Astrocyte (in vitro differentiated cells and primary cell): ENCODE data around the gene TMEM238. TPM values are rescaled to one million over a fixed set of nuclear protein-coding genes. Genes with fewer than 3 reads are reported as not detected.

Experiments used
- DNase-seq: peaks from one replicate; pipeline ENCODE4 v3.0.0-alpha.2; 2010; ENCODE audit warnings: low read depth
- FAIRE-seq: peaks from 2 replicates; lab custom pipeline; 2011; peaks lifted over from hg19 to GRCh38; lab: Jason Lieb, UNC
- H2AFZ ChIP-seq: 2 replicates; pipeline ENCODE4 v1.6.0; 2012; ENCODE audit warnings: low read depth, low read length, inconsistent platforms
- H3K27ac ChIP-seq: 2 replicates; pipeline ENCODE4 v1.5.1; 2011; ENCODE audit warnings: low read depth, low read length, inconsistent platforms
- H3K27me3 ChIP-seq: 2 replicates; pipeline ENCODE4 v1.6.0; 2011; ENCODE audit warnings: low read length, inconsistent platforms; ENCODE audit not compliant: insufficient read depth
- H3K36me3 ChIP-seq: 2 replicates; pipeline ENCODE4 v1.5.1; 2011; ENCODE audit warnings: low read length, inconsistent platforms; ENCODE audit not compliant: insufficient read depth
- H3K4me1 ChIP-seq: 2 replicates; pipeline ENCODE4 v1.5.1; 2011; ENCODE audit warnings: low read length, inconsistent platforms; ENCODE audit not compliant: insufficient read depth
- H3K4me2 ChIP-seq: 2 replicates; pipeline ENCODE4 v1.6.0; 2012; ENCODE audit warnings: low read length, inconsistent platforms
- H3K4me3 ChIP-seq: 2 replicates; pipeline ENCODE4 v1.5.1; 2011; ENCODE audit warnings: low read depth, mild to moderate bottlenecking, low read length, inconsistent platforms; ENCODE audit not compliant: insufficient read depth
- H3K79me2 ChIP-seq: 2 replicates; pipeline ENCODE4 v1.6.0; 2012; ENCODE audit warnings: mild to moderate bottlenecking, low read length, inconsistent platforms; ENCODE audit not compliant: insufficient read depth
- H3K9ac ChIP-seq: 2 replicates; pipeline ENCODE4 v1.6.0; 2012; ENCODE audit warnings: mild to moderate bottlenecking, low read length, inconsistent platforms
- H3K9me3 ChIP-seq: 2 replicates; pipeline ENCODE4 v1.5.1; 2012; ENCODE audit warnings: low read depth, mild to moderate bottlenecking, low read length, inconsistent platforms; ENCODE audit not compliant: insufficient read depth
- H4K20me1 ChIP-seq: 2 replicates; pipeline ENCODE4 v1.6.0; 2012; ENCODE audit warnings: low read length, inconsistent platforms; ENCODE audit not compliant: insufficient read depth
- H3K27ac Mint-ChIP-seq: one replicate; pipeline ENCODE4 v1.8.0; 2021; ENCODE audit warnings: mild to moderate bottlenecking, mixed read lengths; ENCODE audit not compliant: unreplicated experiment
- H3K27me3 Mint-ChIP-seq: one replicate; pipeline ENCODE4 v1.8.0; 2021; ENCODE audit warnings: low read depth, mixed read lengths; ENCODE audit not compliant: unreplicated experiment
- H3K36me3 Mint-ChIP-seq: one replicate; pipeline ENCODE4 v1.8.0; 2021; ENCODE audit warnings: low read depth, mixed read lengths; ENCODE audit not compliant: unreplicated experiment
- H3K4me1 Mint-ChIP-seq: one replicate; pipeline ENCODE4 v1.8.0; 2021; ENCODE audit warnings: low read depth, mixed read lengths; ENCODE audit not compliant: unreplicated experiment
- H3K4me3 Mint-ChIP-seq: one replicate; pipeline ENCODE4 v1.8.0; 2021; ENCODE audit warnings: mild to moderate bottlenecking, moderate library complexity, mixed read lengths; ENCODE audit not compliant: unreplicated experiment
- H3K9me3 Mint-ChIP-seq: one replicate; pipeline ENCODE4 v1.8.0; 2021; ENCODE audit warnings: mild to moderate bottlenecking, mixed read lengths; ENCODE audit not compliant: unreplicated experiment
- EZH2 ChIP-seq: IDR thresholded peaks from 2 replicates; pipeline ENCODE4 v1.6.1; 2012; ENCODE audit warnings: mild to moderate bottlenecking, low read length, inconsistent platforms; ENCODE audit not compliant: insufficient read depth
- total RNA-seq: library from RNA; stranded (reverse); gene quantifications from 2 replicates; pipeline ENCODE4 v1.2.1, GENCODE V29; 2021
- TF ChIP-seq, protein P1 (sequence below): IDR thresholded peaks from 2 replicates; pipeline ENCODE4 v1.5.1; 2011; ENCODE audit warnings: low read depth, mild to moderate bottlenecking, inconsistent platforms, low read length, moderate library complexity; ENCODE audit not compliant: insufficient read depth

Gene TMEM238
- total RNA-seq, 1 donor from 2014 or later, result 2.1 TPM

DNA sequence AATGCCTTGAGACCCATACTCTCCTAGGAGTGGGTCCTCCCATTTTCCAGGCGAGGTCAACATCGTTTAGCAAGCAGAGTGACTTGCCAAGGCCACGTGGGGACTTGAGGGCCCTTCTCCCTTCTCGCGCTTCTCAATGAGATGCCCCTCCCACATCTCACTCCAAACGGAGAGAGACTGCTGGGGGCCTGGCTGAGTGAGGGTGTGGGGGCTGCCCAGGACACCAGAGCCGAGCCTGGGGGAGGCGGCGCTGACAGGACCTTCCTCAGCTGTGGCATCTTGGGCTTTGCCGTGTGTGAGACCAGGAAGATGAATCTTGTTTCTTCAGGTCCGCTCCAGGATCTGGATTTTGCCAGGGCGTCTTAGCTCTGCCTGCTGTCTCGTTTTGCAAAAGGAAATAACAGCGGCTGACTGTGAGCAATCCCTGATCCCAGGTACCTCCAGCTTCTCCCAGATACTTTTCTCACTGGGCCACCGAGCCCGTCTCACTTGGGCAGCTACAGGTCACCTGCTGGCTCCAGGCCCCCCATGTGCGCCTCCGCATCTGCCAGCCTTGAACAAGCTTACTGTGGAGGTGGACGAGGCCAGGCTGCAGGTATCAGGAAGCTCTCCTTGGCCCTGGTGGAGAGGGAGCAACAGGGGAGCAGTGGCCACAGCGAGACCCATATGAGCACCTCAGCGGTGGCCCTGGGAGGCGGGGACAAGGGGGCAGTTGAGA, 35.6 kb downstream of the TMEM238 start:
- H3K4me1 Mint-ChIP-seq, result peaks cover 13% of the 10 kb centered on the region
- no peak overlapping the region for H3K9ac ChIP-seq
- H3K4me2 ChIP-seq, result no peak overlapping the region

DNA sequence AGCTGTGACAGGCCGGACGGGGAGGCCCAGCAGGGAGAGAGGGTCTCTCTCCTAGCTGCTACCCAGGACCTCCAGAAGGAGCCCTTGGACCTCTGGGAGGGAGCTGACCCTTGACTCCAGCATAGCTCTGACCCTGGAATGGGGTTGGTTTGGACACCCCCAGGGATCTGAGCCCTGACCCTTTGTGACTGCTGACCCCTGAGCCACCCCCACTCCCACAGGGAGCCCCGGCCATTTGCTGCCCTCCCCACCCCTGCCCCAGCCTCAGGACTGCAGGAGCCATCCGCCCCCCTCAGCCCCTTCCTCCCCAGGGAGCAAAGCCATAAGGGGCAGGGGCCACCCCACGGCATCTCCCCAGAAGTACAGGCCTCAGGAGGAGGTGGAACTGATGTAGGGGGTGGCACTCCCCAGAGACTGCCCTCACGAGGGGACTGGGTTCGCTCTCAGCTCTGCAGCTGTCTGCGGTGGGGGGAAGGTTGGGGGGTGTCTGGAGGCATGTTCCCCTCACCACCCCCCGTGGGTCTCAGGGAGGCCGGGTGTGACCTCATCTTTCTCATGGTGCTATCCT, 36.6 kb downstream of the TMEM238 start:
- Histone ChIP-seq H3K4me2 (no peak overlapping the region), H3K4me3 (no peak overlapping the region), H4K20me1 (no peaks in the 10 kb centered on the region), H3K27me3 (peaks cover 2% of the 10 kb centered on the region), H3K9me3 (no peaks in the 10 kb centered on the region), H3K4me1 (peaks cover 3% of the 10 kb centered on the region), H3K79me2 (no peaks in the 10 kb centered on the region), H3K27ac (no peak overlapping the region), H3K36me3 (no peaks in the 10 kb centered on the region), H2AFZ (no peak overlapping the region), H3K9ac (no peak overlapping the region)
- H3K27me3 Mint-ChIP-seq, result peaks cover 21% of the 10 kb centered on the region
- no peak overlapping the region for H3K4me3 Mint-ChIP-seq
- H3K27ac Mint-ChIP-seq, result no peak overlapping the region
- TF ChIP-seq, protein P1, sequence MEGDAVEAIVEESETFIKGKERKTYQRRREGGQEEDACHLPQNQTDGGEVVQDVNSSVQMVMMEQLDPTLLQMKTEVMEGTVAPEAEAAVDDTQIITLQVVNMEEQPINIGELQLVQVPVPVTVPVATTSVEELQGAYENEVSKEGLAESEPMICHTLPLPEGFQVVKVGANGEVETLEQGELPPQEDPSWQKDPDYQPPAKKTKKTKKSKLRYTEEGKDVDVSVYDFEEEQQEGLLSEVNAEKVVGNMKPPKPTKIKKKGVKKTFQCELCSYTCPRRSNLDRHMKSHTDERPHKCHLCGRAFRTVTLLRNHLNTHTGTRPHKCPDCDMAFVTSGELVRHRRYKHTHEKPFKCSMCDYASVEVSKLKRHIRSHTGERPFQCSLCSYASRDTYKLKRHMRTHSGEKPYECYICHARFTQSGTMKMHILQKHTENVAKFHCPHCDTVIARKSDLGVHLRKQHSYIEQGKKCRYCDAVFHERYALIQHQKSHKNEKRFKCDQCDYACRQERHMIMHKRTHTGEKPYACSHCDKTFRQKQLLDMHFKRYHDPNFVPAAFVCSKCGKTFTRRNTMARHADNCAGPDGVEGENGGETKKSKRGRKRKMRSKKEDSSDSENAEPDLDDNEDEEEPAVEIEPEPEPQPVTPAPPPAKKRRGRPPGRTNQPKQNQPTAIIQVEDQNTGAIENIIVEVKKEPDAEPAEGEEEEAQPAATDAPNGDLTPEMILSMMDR, result no peak
- TF ChIP-seq EZH2, result no peak
- peaks cover 3% of the 10 kb centered on the region for H3K9me3 Mint-ChIP-seq
- DNase-seq (no peak), FAIRE-seq (no peak)
- peaks cover 15% of the 10 kb centered on the region for H3K36me3 Mint-ChIP-seq
- H3K4me1 Mint-ChIP-seq, result peaks cover 13% of the 10 kb centered on the region

More for the DNA sequence above, 35.6 kb downstream of the TMEM238 start:
- TF ChIP-seq, protein P1, result no peak
- no peak for TF ChIP-seq EZH2
- Mint-ChIP-seq H3K4me3 (no peak overlapping the region), H3K9me3 (peaks cover 3% of the 10 kb centered on the region), H3K27ac (no peak overlapping the region), H3K36me3 (peaks cover 13% of the 10 kb centered on the region), H3K27me3 (peaks cover 30% of the 10 kb centered on the region)
- H3K27ac ChIP-seq, result no peak overlapping the region
- H4K20me1 ChIP-seq, result peaks cover 5% of the 10 kb centered on the region
- H3K4me1 ChIP-seq, result peaks cover 7% of the 10 kb centered on the region
- H3K27me3 ChIP-seq, result peaks cover 10% of the 10 kb centered on the region
- FAIRE-seq (no peak), DNase-seq (no peak)
- H3K36me3 ChIP-seq, result no peaks in the 10 kb centered on the region
- H3K9me3 ChIP-seq, result no peaks in the 10 kb centered on the region
- H3K4me3 ChIP-seq, result no peak overlapping the region
- H2AFZ ChIP-seq, result no peak overlapping the region
- H3K79me2 ChIP-seq, result no peaks in the 10 kb centered on the region
